CD4-positive, alpha-beta T cell treated with Interleukin-2 at 100 ng/mL for 4 hours (primary cell): Measurements from ENCODE around the gene TOX2.

ENCODE experiments used
- DNase-seq: peaks from one replicate; pipeline ENCODE4 v3.0.0-alpha.2; 2020; ENCODE audit warnings: low spot score

Gene TOX2

DNA sequence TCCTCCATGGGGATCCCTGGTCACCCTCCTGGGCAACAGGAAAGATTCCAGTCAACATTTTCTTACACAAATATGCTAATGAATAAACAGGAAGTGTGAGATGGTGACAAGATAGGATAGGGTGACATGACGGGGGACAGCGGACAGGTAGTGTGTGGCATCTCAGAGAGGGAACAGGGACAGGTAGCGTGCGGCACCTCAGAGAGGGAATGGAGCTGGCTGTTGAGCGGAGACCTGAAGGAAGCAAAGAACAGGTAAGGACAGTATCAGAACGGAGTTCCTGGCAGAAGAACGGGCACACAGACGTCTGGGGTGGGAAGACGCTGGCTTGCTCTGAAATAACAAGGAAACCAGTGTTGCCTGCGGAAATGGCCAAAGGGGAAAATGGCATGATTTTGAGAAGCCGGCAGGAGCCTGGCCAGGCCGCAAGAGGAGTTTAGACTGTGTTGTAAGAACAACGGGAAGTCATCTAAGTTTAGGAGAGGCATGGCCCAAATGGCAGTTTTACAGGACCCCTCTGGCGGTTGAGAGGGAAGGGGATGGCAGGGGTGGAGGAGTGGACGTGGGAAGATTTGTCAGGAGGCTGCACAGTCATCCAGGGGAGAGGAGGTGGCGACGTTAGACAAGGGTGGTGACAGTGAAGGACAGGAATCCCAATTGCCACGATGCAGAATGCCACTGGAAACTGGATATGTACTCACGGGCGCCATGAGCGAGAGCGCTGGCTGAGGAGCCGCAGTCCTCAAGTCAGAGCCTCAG lies 160.7 kb downstream of the TOX2 start:
- DNase-seq, result no peak

GRCh38 chr20:44075950-44076232 lies 161.2 kb downstream of the TOX2 start:
- DNase-seq, result no peak

GRCh38 chr20:44079291-44079690 lies 164.6 kb downstream of the TOX2 start:
- DNase-seq, result no peak

DNA sequence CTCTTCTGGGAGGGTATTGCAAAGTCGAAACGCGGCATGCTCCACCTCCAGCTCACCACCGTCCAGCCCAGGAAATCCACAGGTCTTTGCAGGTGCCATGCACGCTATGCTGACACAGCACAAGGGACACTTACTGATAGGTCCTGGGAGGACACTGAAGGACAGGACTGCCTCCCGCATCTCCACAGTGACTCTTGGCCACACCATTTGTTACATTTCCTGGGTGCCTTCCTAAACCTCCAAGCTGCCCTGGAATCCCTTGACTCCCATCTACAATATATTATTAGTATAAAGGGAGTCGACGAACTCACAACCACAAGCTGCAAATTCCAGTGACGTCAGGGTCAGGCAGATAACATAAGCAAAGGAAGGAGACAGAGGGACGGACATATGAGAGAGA lies 165.4 kb downstream of the TOX2 start:
- DNase-seq, result no peak

DNA sequence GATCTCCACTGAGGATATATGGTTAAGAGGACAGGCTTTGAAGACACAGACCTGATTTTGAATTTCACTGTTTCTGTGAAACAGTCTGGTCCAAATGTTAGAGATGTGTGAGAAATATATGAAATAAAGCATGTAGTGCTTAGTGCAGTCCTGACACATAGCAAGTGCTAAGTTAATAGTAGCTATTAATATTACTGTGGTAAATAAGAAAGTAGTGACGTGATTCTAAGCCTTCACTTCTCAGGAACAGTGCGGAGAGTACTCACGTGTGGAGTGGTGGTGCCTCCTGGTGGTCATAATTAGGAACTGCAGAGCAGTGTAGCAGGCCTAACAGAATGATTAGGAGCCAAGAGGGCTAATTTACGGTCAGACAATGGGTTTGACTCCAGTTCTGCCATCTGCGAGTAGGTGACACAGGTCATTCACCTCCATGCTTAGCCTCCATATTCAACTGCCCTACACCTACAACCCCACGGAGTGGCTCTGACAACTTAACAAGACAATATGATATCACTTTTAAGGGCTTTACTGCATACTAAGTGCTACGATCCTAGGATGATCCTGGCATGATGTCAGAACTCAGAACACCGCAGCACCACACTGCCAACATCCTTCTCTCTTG lies 166.1 kb downstream of the TOX2 start:
- DNase-seq, result peak; percentile 85

DNA sequence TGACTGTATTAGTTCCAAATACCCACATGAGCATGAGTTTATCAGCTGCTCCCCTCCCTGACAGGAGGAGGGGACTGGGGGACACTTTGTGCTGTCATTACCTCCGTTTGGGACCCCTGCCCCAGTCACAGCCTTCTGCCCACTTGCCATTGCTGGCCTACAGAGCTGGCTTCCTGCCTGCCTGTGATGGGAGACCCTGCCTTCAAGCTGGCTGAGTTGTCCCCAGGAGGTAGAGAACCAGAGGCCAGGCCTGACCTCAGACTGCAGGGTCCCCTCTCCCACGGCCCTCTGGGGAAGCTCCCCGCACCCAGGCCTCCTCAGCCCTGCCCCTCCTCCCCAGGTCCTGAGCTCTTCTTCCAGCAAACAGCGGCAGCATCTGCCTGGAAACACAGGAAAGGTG lies 166.8 kb downstream of the TOX2 start:
- DNase-seq, result no peak

DNA sequence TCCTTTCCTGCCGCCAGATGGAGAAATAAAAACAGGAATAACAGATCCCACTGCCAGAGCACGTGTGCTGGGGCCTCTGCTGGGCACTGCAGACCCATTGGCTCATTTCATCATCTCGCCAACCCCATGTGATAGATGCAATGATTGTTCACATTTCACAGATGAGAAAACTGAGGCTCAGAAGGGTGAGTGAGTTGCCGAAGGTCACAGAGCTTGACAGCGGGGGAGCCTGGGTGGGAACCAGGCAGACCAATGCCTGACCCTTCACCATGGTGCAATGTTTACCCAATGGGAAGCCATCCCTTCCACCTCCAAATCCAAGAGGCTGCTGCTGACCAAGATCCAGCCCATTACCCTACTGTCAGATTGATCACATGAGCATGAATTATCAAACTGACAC lies 167.2 kb downstream of the TOX2 start:
- DNase-seq, result no peak

- no peak for DNase-seq
These were observed 168.7 kb downstream of the TOX2 start for GRCh38 chr20:44083220-44083933.

DNA sequence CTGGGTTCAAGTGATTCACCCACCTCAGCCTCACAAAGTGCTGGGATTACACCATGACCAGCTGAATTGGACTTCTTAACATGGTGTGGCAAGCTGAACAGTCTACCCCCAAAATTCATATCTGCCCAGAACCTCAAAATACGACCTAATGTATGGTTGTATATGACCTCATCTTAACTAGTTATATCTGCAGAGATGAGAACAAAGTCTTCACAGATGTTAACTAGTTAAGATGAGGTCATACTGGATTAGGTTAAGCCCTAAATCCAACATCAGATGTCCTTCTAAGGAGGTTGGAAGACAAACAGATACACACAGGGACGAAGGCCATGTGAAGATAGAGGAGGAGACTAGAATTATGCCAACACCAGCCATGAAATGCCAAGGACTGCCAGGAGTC lies 169.8 kb downstream of the TOX2 start:
- no peak for DNase-seq

DNA sequence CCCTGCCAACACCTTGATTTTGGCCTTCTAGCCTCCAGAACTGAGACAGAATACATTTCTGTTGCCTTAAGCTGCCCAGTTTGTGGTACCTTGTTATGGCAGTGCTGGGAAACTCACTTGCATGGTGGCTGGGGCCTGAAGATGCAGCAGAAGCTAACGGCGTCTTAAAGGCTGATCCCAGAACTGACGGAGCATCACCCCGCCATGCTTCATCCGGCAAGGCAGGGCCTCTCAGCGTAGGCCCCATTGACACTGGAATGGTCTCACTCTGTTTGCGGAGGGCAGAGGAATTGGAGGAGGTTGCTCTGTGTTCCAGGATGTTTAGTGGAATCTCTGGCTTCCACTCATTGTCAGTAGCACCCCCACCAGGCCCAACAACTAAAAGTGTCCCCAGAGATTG lies 170.2 kb downstream of the TOX2 start:
- DNase-seq, result no peak

GRCh38 chr20:44085616-44086434 lies 171.2 kb downstream of the TOX2 start:
- DNase-seq, result no peak

DNA sequence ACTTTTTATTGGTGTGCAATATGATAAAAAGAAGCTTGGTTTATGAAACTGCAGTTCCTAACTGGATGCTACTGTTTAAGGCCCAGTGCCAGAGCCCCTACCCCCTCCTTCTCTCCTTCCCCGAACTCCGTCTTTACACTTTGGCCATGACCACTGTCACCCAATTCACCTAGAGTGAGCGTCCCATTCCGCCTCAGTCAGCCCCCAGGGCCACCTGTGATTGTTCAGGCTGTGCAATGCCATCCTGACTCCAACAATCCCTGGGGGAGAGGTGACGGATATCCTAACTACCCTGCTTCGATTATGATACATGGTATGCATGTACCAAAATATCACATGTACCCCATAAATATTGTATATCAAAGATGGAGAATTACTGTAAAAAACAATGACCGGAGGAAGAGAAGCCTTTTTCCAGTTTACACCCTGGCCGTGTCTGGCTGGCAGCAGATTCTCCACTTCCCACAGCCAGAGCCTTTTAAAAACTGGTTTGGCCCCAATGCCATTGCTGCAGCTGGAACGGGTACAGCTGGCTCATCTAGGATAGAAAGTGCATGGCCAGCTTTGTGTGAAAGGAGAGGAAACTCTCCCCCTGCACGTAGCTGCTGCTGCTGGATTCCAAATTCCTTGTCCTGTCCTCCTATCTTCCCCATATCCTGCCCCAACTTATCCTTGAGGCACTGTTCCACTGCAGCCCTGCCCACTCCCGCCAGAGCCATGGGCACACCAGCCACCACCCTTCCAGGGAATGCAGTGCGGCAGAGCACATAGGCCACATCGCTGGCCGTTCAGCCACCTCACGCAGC lies 172.6 kb downstream of the TOX2 start:
- DNase-seq, result no peak

GRCh38 chr20:44087857-44088120 lies 173.1 kb downstream of the TOX2 start:
- DNase-seq, result no peak

GRCh38 chr20:44089987-44090674 lies 175.5 kb downstream of the TOX2 start:
- peak; percentile 3 for DNase-seq

DNA sequence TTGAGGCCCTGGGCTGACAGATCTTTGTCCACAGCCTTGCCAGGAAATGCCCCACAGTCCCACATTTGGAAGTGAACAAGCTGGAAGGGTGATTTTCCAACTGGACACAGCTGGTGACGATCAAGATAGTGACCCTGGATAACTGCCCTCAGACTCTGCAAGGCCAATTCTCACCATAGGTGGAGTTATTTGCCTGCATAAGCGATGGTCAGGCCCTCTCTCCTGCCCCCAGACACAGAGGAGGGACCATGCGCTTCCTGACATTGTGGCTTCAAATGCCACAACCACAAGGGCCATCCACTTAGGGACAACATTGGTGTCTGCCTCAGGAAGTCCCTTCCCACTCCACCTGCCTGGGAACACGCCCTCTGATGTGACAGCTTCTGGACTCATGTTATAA lies 176.4 kb downstream of the TOX2 start:
- DNase-seq, result no peak

GRCh38 chr20:44092551-44093248 lies 178.0 kb downstream of the TOX2 start:
- DNase-seq, result peak; percentile 18

DNA sequence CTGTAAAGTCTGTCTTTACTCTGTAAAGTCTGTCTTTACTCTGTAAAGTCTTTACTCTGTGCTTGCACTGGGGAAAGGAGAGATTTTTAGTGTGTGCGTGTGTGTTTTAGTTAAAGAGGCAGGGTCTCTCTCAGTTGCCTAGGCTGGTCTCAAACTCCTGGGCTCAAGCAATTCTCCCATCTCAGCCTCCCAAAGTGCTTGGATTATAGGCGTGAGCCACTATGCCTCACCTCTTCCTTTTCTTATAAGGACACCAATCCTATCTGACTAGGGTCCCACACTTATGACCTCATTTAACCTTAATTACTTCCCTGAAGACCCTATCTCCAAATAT lies 178.6 kb downstream of the TOX2 start:
- no peak for DNase-seq

DNA sequence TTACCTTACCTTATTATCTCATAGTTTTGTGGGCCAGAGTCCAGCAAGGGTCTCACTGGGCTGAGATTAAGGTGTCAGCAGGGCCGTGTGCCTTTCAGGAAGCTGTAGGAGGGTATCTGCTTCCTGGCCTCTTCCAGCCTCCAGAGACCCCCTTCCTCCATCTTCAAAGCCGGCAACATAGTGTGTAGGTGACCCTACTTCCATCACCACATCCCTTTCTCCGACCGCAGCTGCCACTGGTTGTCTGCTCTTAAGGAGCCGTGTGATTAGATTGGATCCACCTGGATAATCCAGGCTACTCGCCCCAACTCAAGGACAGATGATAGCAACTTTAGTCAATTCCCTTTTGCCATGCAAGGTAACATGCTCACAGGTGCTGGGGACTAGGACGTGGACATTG lies 181.2 kb downstream of the TOX2 start:
- no peak for DNase-seq

GRCh38 chr20:44097521-44098255 lies 183.0 kb downstream of the TOX2 start:
- no peak for DNase-seq

- DNase-seq, result no peak
These were observed 183.6 kb downstream of the TOX2 start for GRCh38 chr20:44098256-44098630.
